HTERT RPE-1 (cell line): ENCODE results near the gene KPRP.

ENCODE experiments used
- in situ Hi-C: fragments of 300-500 bp; cut with MboI; formaldehyde crosslinking; loops from 4 replicates; pipeline ENCODE4 v1.14.3; 2020; ENCODE audit warnings: low sequenced_read_pairs

Gene KPRP

DNA sequence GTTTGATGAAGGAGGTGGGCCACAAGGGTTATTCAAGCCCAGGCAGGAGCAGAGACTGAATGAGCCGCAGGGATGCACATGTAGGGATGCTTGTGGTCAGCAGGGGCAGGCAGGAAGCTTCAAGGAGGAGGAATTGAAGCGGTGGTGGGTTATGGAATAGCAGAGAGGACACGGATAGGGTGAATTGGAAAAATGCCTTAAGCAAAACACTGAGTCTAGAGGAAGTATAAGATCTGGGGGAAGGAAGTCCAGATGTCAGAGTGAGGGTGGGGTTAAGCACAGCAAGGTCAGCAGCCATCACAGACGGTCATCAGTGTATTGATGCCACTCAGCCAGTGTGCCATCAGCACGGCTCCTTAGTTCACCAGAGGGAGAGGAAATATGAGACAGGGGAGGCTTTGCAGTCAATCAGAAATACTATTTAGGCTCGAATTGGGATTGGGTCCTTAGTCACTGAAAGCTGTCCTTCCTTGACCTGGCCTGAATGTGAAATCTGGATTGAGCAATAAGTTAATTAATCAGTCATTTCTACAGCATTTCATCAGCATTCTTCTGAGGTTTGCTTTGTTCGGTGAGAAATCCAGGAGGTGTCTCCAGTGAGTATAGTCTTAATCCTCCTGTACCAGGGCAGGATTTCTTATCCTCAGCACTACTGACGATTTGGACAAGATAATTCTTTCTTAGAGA is 11.2 kb downstream of the KPRP start:
- in situ Hi-C loops = no loop called here

DNA sequence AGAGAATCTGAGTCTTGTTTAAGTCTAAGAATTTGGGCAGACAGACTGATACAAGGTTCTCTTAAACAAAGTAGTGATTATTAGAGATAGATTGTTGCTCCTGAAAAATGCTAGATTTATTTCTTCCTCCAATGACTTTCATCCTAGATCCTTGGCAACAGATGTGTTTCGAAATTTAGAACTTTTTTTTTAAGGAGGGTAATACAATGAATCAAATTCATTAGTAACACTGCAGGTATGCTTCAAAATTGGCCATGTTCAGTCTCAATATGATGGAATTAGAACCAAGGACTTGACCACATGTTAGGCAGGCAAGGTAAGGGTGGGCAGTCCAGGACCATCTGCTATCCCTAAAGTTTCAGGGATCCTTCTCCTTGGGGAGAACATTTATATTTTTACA is 12.6 kb downstream of the KPRP start:
- in situ Hi-C loops = no loop called here

DNA sequence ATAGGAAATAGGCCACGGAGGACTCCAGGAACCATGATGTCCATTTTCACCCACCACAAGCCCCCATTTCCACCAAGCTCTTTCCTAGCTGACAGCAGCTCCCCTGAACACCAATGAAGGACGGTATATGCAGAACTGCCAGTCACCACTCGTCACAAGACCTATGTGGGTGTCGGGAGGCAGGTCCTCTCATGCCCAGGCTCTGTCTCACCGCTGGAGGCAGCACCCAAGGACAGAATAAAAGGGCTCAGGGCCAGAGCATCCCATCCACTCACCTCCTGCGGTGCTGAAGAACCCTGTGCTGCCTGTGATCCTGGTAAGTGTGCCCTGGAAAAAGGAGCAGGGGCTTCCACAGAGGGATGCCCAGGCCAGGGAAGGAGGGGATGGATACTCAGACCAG is 17.1 kb downstream of the KPRP start, which contains the start of gene LCE1F:
Gene LCE1F, plus strand, starts transcription at position 266 of the 400 bp plus-strand sequence. CDS start 1,232 bp downstream, outside the sequence.
- in situ Hi-C loops = no loop called here

GRCh38 chr1:152776361-152776760 is 18.5 kb downstream of the KPRP start:
- in situ Hi-C loops = no loop called here

DNA sequence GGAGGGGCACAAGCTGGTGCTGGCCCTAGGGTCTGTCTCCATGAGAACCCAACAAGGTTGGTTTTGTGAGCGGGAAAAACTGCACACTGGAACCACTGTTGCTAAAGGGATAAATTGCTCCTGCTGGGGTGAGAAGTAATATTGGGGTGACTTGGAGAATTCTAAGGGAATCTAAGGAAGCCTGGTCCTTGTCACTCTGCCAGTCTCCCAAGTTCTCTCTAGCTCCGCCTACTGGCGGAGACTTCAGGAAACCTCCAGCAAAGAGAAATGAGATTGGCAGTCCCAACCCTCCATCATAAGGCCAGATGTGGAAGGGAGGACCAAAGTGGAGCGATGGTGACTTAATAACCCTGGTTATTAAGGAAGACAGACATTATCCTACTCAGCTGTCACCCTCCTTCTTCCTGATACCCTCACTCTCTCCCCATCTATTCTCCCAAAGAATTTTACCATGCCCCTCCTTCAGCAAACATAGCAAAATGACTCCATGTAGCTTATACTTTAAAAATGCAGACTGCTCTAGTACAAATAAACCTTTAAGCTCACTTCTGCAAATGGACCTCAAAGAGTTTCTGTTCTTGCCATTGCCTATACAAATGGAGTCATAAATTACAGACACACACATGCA is 19.8 kb downstream of the KPRP start:
- in situ Hi-C loops = no loop called here

DNA sequence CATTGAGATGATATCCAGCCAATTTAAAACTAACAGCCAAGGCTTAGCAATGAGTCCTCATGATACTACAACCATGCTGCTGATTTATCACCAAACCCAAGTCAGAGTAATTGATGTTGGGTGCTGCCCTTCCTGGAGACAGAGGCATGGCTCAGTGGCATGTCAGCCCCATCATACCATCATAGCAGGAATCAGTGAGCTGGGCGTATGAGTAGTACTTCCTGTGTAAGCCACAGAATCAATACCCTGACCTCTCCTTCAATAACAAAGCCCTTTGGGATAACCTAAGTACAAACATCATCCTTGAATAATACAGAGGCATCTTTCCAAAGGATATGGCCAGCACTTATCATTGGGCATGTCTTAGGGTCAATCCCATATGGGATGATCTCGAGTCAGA is 25.3 kb downstream of the KPRP start:
- in situ Hi-C loops = no loop called here

DNA sequence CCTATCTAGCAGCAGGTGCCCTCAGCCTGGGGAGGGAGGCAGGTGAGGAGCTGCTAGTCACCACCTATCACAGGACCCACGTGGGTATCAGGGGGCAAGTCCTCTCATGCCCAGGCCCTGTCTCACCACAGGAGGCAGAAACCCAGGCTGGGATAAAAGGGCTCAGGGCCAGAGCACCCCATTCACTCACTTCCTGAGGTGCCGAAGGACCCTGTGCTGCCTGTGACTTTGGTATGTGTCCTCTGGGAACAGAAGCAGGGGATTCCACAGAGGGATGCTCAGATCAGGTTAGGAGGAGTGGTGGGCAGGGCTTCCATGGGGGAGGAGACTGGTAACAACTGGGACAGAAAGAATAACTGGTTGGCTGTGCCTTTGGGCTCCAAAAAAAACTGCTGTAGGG is 28.3 kb downstream of the KPRP start, which contains the start of gene LCE1E:
Gene LCE1E, plus strand, starts transcription at position 181 of the 400 bp plus-strand sequence. CDS start 1,043 bp downstream, outside the sequence.
- in situ Hi-C loops = no loop called here

- in situ Hi-C loops = no loop called here
Measured at GRCh38 chr1:152795686-152796085, 37.9 kb downstream of the KPRP start.

DNA sequence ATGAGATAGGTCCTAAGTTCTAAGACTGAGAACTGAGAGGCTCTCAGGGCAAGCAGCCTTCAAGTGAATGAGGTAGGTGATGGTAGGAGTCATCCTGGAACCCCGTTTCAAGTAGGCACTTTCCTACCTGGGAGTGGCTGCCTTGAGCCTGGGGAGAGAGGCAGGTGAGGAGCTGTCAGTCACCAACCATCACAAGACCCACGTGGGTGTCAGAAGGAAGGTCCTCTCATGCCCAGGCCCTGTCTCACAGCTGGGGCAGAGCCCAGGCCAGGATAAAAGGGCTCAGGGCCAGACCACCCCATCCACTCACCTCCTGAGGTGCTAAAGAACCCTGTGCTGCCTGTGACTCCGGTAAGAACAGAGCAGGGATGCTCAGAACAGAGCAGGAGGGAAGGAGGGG is 38.6 kb downstream of the KPRP start, which contains the start of gene LCE1D:
Gene LCE1D, plus strand, starts transcription at position 301 of the 400 bp plus-strand sequence. CDS start 1,074 bp downstream, outside the sequence.
- in situ Hi-C loops = no loop called here

DNA sequence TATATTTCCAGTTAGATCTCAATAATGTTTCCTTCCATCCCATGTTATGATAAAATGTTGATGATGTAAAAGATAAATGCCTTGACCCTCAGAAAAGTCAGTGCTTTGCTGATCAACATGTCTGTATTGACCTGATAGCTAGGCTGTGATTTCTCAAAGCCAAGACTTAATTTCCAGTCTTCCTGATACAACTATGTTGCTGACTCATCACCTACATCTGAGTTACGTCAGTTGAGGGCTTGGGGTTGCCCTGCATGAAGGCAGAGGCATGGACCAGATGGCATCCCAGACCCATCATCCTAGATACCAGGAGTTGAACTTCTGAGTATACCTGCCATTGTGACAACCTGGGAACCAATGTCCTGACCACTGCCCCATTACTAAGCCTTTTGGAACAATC is 43.5 kb downstream of the KPRP start:
- in situ Hi-C loops = no loop called here

DNA sequence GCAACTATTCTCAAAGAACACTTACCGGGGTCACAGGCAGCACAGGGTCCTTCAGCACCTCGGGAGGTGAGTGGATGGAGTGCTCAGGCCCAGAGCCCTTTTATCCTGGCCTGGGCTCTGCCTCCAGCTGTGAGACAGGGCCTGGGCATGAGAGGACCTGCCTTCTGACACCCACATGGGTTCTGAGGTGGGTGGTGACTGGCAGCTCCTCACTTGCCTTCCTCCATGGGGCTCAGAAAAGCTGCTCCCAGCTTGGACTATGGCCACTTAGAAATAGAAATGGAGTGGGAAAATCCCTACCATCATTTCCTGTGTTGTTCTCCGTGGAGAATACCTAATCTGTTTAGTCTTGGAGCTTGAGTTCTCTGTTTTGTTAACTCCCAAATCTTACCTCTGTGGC is 48.8 kb downstream of the KPRP start, which contains the start of gene LCE1C:
Gene LCE1C, minus strand, starts transcription at position 76 of the 400 bp plus-strand sequence. CDS start 1,173 bp downstream, outside the sequence.
- in situ Hi-C loops = no loop called here

DNA sequence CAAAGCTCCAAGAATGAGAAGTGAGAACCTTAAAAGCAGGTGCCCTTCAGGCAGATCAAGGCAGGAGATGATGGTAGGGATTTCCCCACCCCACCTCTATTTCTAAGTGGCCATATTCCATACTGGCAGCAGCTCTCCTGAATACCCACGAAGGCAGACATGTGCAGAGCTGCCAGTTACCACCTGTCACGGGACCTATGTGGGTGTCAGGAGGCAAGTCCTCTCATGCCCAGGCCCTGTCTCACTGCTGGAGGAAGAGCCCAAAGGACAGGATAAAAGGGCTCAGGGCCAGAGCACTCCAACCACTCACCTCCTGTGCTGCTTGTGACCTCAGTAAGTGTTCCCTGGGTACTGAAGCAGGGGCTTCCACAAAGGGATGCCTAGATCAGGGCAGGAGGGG is 53.2 kb downstream of the KPRP start:
- in situ Hi-C loops = no loop called here
